Measurements from ENCODE around the gene ETF1.

- TF ChIP-seq TAF1 (IDR thresholded peaks at IDR 0.05; ENCODE audit: borderline replicate concordance, insufficient read depth, low read length): no peak
- no peak for TF ChIP-seq POLR2AphosphoS5 (IDR thresholded peaks at IDR 0.05; ENCODE audit: low read depth, low read length)
- no peak for TF ChIP-seq SIN3A (IDR thresholded peaks at IDR 0.05; ENCODE audit: borderline replicate concordance, insufficient read depth, low read length)
- no peak for TF ChIP-seq REST (IDR thresholded peaks at IDR 0.05; ENCODE audit: insufficient read depth in 1 of 2, low read depth in 2 of 2, low read length in 2 of 2)
- TF ChIP-seq FOXP2 (optimal IDR thresholded peaks at IDR 0.05; ENCODE audit: borderline replicate concordance, extremely low read depth, extremely low read length, insufficient read depth): no peak
Measured at GRCh38 chr5:138529812-138530211, 13.2 kb downstream of the ETF1 start.
